ENCODE measurements around the gene STX4. TPM values are rescaled to one million over a fixed set of nuclear protein-coding genes. Genes with fewer than 3 reads are reported as not detected.

Gene STX4
- total and polyA plus RNA-seq, 4 donors, result 11.4 to 22.1 (median 17.4) TPM

DNA sequence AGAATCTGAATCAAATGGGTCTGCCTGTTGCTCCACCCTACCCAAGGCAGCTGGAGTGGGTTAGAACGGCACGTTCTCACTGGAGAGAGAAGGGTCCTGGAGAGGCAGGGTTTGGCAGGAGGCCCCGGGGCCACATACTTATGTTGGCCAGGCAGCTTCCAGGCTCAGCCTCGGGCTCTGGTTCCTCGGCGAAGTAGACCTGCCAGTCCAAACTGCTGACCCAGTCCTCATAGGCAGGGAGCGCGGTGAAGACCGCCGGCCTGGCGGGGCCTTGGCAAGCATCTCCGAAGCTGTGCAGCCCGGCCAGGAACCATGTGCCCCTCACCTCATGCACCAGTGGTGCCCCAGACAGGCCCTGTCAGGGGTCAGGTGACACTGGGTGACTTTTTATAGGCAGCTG lies 50.6 kb downstream of the STX4 start:
- no peak overlapping the region for H3K27ac ChIP-seq (ENCODE audit: low read depth in 1 of 2, low read length in 2 of 2)
- 90% methylated on average over 13 of the region's 13 CpGs for WGBS
- H3K36me3 ChIP-seq (ENCODE audit: control insufficient read depth in 4 of 4, insufficient read depth in 3 of 4, low read depth in 1 of 4, low read length in 3 of 4), result peaks cover 5 to 52% (median 25%) of the 10 kb centered on the region in 4 donors
- no peak overlapping the region for H3K9ac ChIP-seq (ENCODE audit: low read depth in 1 of 2, low read length in 2 of 2)
- H3K4me3 ChIP-seq (ENCODE audit: low read depth in 1 of 3, low read length in 3 of 3), result no peak overlapping the region
- TF ChIP-seq, protein P1, sequence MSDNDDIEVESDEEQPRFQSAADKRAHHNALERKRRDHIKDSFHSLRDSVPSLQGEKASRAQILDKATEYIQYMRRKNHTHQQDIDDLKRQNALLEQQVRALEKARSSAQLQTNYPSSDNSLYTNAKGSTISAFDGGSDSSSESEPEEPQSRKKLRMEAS (IDR thresholded peaks at IDR 0.05), result no peak
- TF ChIP-seq, protein P2, sequence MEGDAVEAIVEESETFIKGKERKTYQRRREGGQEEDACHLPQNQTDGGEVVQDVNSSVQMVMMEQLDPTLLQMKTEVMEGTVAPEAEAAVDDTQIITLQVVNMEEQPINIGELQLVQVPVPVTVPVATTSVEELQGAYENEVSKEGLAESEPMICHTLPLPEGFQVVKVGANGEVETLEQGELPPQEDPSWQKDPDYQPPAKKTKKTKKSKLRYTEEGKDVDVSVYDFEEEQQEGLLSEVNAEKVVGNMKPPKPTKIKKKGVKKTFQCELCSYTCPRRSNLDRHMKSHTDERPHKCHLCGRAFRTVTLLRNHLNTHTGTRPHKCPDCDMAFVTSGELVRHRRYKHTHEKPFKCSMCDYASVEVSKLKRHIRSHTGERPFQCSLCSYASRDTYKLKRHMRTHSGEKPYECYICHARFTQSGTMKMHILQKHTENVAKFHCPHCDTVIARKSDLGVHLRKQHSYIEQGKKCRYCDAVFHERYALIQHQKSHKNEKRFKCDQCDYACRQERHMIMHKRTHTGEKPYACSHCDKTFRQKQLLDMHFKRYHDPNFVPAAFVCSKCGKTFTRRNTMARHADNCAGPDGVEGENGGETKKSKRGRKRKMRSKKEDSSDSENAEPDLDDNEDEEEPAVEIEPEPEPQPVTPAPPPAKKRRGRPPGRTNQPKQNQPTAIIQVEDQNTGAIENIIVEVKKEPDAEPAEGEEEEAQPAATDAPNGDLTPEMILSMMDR (IDR thresholded peaks at IDR 0.05; ENCODE audit: low read depth, low read length, missing input control), result no peak
- TF ChIP-seq SP1 (IDR thresholded peaks at IDR 0.05) (no peak), GABPA (IDR thresholded peaks at IDR 0.05 in 1 of 2, conservative IDR thresholded peaks at IDR 0.05 in 1 of 2) (no peak), NR2F2 (IDR thresholded peaks at IDR 0.05) (no peak), FOXA1 (IDR thresholded peaks at IDR 0.05) (no peak), YY1 (IDR thresholded peaks at IDR 0.05) (no peak), RXRA (IDR thresholded peaks at IDR 0.05) (no peak)
- no peak for DNase-seq (ENCODE audit: low spot score)
- no peaks in the 10 kb centered on the region for H3K9me3 ChIP-seq (ENCODE audit: control insufficient read depth in 4 of 4, low read length in 3 of 4)
- no peaks in the 10 kb centered on the region for H3K4me1 ChIP-seq (ENCODE audit: control insufficient read depth in 4 of 4, insufficient read depth in 4 of 4, low read length in 3 of 4)
- no peaks in the 10 kb centered on the region for H3K27me3 ChIP-seq (ENCODE audit: control insufficient read depth in 4 of 4, insufficient read depth in 4 of 4, low read length in 3 of 4)

DNA sequence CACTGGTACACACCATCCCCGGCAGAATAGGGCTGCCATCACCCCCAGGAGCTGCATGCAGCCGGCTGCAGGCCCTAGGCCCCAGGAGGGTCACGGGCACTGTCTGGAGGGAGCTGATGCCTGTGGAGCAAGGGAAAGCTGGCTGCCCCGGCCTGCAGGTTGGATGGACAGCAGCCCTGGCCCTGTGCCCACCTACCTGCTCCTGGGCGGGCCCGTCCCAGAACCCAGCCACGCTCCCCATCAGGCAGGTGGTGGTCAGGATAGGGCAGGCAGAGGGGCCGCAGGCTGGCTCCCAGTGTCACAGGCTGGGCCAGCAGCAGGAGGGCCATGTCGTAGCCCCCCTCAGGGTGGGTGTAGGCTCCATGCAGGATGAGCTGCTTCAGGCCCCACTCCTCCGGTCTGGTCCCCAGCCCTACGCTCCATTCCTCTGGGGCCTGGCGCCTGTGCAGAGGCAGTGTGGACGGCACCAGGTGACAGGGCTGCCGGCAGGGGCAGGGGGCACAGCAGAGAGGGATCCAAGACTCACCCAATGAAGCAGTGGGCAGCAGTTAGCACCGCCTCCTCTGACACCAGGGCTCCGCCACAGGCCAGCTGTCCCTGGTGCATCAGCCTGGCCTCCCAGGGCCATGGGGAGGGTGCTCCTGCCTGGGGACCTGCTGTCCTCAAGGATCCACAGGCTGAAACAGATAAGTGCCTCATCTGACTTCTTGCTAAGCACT lies 51.4 kb downstream of the STX4 start:
- peaks cover 5 to 49% (median 28%) of the 10 kb centered on the region in 4 donors for H3K36me3 ChIP-seq (ENCODE audit: control insufficient read depth in 4 of 4, insufficient read depth in 3 of 4, low read depth in 1 of 4, low read length in 3 of 4)
- H3K9ac ChIP-seq (ENCODE audit: low read depth in 1 of 2, low read length in 2 of 2), result no peak overlapping the region
- no peaks in the 10 kb centered on the region for H3K27me3 ChIP-seq (ENCODE audit: control insufficient read depth in 4 of 4, insufficient read depth in 4 of 4, low read length in 3 of 4)
- DNase-seq (ENCODE audit: low spot score), result no peak
- no peak overlapping the region for H3K27ac ChIP-seq (ENCODE audit: low read depth in 1 of 2, low read length in 2 of 2)
- no peaks in the 10 kb centered on the region for H3K9me3 ChIP-seq (ENCODE audit: control insufficient read depth in 4 of 4, low read length in 3 of 4)
- WGBS, result 92% methylated on average over 16 of the region's 16 CpGs
- H3K4me1 ChIP-seq (ENCODE audit: control insufficient read depth in 4 of 4, insufficient read depth in 4 of 4, low read length in 3 of 4), result no peaks in the 10 kb centered on the region
- TF ChIP-seq, protein P3, sequence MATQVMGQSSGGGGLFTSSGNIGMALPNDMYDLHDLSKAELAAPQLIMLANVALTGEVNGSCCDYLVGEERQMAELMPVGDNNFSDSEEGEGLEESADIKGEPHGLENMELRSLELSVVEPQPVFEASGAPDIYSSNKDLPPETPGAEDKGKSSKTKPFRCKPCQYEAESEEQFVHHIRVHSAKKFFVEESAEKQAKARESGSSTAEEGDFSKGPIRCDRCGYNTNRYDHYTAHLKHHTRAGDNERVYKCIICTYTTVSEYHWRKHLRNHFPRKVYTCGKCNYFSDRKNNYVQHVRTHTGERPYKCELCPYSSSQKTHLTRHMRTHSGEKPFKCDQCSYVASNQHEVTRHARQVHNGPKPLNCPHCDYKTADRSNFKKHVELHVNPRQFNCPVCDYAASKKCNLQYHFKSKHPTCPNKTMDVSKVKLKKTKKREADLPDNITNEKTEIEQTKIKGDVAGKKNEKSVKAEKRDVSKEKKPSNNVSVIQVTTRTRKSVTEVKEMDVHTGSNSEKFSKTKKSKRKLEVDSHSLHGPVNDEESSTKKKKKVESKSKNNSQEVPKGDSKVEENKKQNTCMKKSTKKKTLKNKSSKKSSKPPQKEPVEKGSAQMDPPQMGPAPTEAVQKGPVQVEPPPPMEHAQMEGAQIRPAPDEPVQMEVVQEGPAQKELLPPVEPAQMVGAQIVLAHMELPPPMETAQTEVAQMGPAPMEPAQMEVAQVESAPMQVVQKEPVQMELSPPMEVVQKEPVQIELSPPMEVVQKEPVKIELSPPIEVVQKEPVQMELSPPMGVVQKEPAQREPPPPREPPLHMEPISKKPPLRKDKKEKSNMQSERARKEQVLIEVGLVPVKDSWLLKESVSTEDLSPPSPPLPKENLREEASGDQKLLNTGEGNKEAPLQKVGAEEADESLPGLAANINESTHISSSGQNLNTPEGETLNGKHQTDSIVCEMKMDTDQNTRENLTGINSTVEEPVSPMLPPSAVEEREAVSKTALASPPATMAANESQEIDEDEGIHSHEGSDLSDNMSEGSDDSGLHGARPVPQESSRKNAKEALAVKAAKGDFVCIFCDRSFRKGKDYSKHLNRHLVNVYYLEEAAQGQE (IDR thresholded peaks at IDR 0.05), result no peak
- TF ChIP-seq, protein P4, sequence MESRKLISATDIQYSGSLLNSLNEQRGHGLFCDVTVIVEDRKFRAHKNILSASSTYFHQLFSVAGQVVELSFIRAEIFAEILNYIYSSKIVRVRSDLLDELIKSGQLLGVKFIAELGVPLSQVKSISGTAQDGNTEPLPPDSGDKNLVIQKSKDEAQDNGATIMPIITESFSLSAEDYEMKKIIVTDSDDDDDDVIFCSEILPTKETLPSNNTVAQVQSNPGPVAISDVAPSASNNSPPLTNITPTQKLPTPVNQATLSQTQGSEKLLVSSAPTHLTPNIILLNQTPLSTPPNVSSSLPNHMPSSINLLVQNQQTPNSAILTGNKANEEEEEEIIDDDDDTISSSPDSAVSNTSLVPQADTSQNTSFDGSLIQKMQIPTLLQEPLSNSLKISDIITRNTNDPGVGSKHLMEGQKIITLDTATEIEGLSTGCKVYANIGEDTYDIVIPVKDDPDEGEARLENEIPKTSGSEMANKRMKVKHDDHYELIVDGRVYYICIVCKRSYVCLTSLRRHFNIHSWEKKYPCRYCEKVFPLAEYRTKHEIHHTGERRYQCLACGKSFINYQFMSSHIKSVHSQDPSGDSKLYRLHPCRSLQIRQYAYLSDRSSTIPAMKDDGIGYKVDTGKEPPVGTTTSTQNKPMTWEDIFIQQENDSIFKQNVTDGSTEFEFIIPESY (IDR thresholded peaks at IDR 0.05), result no peak
- TF ChIP-seq, protein P5, sequence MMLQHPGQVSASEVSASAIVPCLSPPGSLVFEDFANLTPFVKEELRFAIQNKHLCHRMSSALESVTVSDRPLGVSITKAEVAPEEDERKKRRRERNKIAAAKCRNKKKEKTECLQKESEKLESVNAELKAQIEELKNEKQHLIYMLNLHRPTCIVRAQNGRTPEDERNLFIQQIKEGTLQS (IDR thresholded peaks at IDR 0.05), result no peak
- TF ChIP-seq GABPA (IDR thresholded peaks at IDR 0.05 in 1 of 2, conservative IDR thresholded peaks at IDR 0.05 in 1 of 2), result no peak
- TF ChIP-seq EGR1 (IDR thresholded peaks at IDR 0.05; ENCODE audit: low read depth in 2 of 2), result no peak
- TF ChIP-seq YY1 (IDR thresholded peaks at IDR 0.05), result no peak
- TF ChIP-seq, protein P1 (IDR thresholded peaks at IDR 0.05), result no peak
- no peak for TF ChIP-seq TAF1 (conservative IDR thresholded peaks at IDR 0.05)
- TF ChIP-seq FOXA2 (IDR thresholded peaks at IDR 0.05), result no peak
- no peak for TF ChIP-seq RAD21 (IDR thresholded peaks at IDR 0.05)
- no peak for TF ChIP-seq NR2F2 (IDR thresholded peaks at IDR 0.05)
- TF ChIP-seq, protein P2 (IDR thresholded peaks at IDR 0.05; ENCODE audit: low read depth, low read length, missing input control), result no peak
- TF ChIP-seq FOXA1 (IDR thresholded peaks at IDR 0.05), result no peak
- TF ChIP-seq HNF4G (IDR thresholded peaks at IDR 0.05), result no peak
- TF ChIP-seq HNF4A (conservative IDR thresholded peaks at IDR 0.05), result no peak
- no peak for TF ChIP-seq RXRA (IDR thresholded peaks at IDR 0.05)
- no peak for TF ChIP-seq JUND (IDR thresholded peaks at IDR 0.05)
- no peak overlapping the region for H3K4me3 ChIP-seq (ENCODE audit: low read depth in 1 of 3, low read length in 3 of 3)

Data from liver (tissue), 9 donors.